Trophoblast cell (in vitro differentiated cells and primary cell): ENCODE data around the gene CDA.
A peak's percentile ranks its signal among the peaks of the same experiment; 100 is the strongest.

ENCODE experiments used
- DNase-seq, 2 donors: peaks; one replicate each; pipeline ENCODE4 v3.0.0-alpha.2; 2016
- H2AFZ ChIP-seq: 2 replicates; pipeline ENCODE4 v1.6.1; 2013; ENCODE audit warnings: low read length, moderate library complexity, mild to moderate bottlenecking; ENCODE audit not compliant: insufficient read depth, poor library complexity
- H2AK5ac ChIP-seq: 2 replicates; pipeline ENCODE4 v1.6.1; 2013; ENCODE audit warnings: mild to moderate bottlenecking, low read length
- H2BK120ac ChIP-seq: 2 replicates; pipeline ENCODE4 v1.6.1; 2013; ENCODE audit warnings: low read length, mild to moderate bottlenecking, moderate library complexity; ENCODE audit not compliant: insufficient read depth, poor library complexity
- H2BK12ac ChIP-seq: 2 replicates; pipeline ENCODE4 v1.6.1; 2013; ENCODE audit warnings: mild to moderate bottlenecking, low read length, moderate library complexity
- H2BK5ac ChIP-seq: 2 replicates; pipeline ENCODE4 v1.6.1; 2013; ENCODE audit warnings: low read length, low read depth, moderate library complexity, mild to moderate bottlenecking; ENCODE audit not compliant: poor library complexity
- H3K14ac ChIP-seq: 2 replicates; pipeline ENCODE4 v1.6.1; 2013; ENCODE audit warnings: mild to moderate bottlenecking, low read length
- H3K18ac ChIP-seq: 2 replicates; pipeline ENCODE4 v1.6.1; 2013; ENCODE audit warnings: mild to moderate bottlenecking, low read length
- H3K23ac ChIP-seq: 2 replicates; pipeline ENCODE4 v1.6.1; 2013; ENCODE audit warnings: low read length
- H3K27ac ChIP-seq: 2 replicates; pipeline ENCODE4 v1.5.1; 2013; ENCODE audit warnings: low read depth, mild to moderate bottlenecking, inconsistent platforms, low read length, moderate library complexity
- H3K27me3 ChIP-seq: 2 replicates; pipeline ENCODE4 v1.6.1; 2013; ENCODE audit warnings: inconsistent platforms, mild to moderate bottlenecking, low read length, moderate library complexity; ENCODE audit not compliant: insufficient read depth
- H3K36me3 ChIP-seq, 2 experiments: 1 replicate in 1 of 2; 2 replicates in 1 of 2; pipeline ENCODE4 v1.6.1; 2013; ENCODE audit warnings: low read length in 2 of 2, mild to moderate bottlenecking in 2 of 2, moderate library complexity in 1 of 2; ENCODE audit not compliant: insufficient read depth in 2 of 2, control insufficient read depth in 1 of 2
- H3K4ac ChIP-seq: 2 replicates; pipeline ENCODE4 v1.6.1; 2013; ENCODE audit warnings: low read depth, mild to moderate bottlenecking, low read length, moderate library complexity
- H3K4me1 ChIP-seq, 2 experiments: 1 replicate in 1 of 2; 2 replicates in 1 of 2; pipeline ENCODE4 v1.6.1; 2013; ENCODE audit warnings: low read length in 2 of 2, mild to moderate bottlenecking in 2 of 2, moderate library complexity in 1 of 2; ENCODE audit not compliant: insufficient read depth in 2 of 2, control insufficient read depth in 1 of 2
- H3K4me2 ChIP-seq: 2 replicates; pipeline ENCODE4 v1.6.1; 2013; ENCODE audit warnings: inconsistent platforms, mild to moderate bottlenecking, low read length, moderate library complexity
- H3K4me3 ChIP-seq: 2 replicates; pipeline ENCODE4 v1.5.1; 2013; ENCODE audit warnings: mild to moderate bottlenecking, low read depth, low read length, inconsistent platforms
- H3K79me1 ChIP-seq: one replicate; pipeline ENCODE4 v1.6.1; 2013; ENCODE audit warnings: low read length
- H3K79me2 ChIP-seq: 2 replicates; pipeline ENCODE4 v1.6.1; 2013; ENCODE audit warnings: low read length, mild to moderate bottlenecking; ENCODE audit not compliant: control insufficient read depth, insufficient read depth, poor library complexity
- H3K9ac ChIP-seq: 2 replicates; pipeline ENCODE4 v1.6.1; 2013; ENCODE audit warnings: mild to moderate bottlenecking, low read length
- H3K9me3 ChIP-seq: 2 replicates; pipeline ENCODE4 v1.6.1; 2013; ENCODE audit warnings: low read depth, mild to moderate bottlenecking, control low read depth, inconsistent platforms, low read length; ENCODE audit not compliant: insufficient read depth
- H4K12ac ChIP-seq: 2 replicates; pipeline ENCODE4 v1.6.1; 2013; ENCODE audit warnings: low read depth, mild to moderate bottlenecking, low read length, moderate library complexity
- H4K8ac ChIP-seq: 2 replicates; pipeline ENCODE4 v1.6.1; 2013; ENCODE audit warnings: low read depth, mild to moderate bottlenecking, low read length, moderate library complexity
- H4K91ac ChIP-seq: one replicate; pipeline ENCODE4 v1.6.1; 2013; ENCODE audit warnings: low read depth, mild to moderate bottlenecking, low read length, moderate library complexity
- WGBS: extraction: QIAGEN DNeasy Blood & Tissue Kit; methylation state at CpG from one replicate; pipeline ENCODE4 v1.1.7; 2013; ENCODE audit warnings: missing lambda C conversion rate; ENCODE audit not compliant: insufficient read length, insufficient coverage; ENCODE audit errors: extremely low coverage; 5-methylcytosine and 5-hydroxymethylcytosine counted together

The CDA gene

GRCh38 chr1:20636785-20637347 is 48.0 kb downstream of the CDA start:
- H2BK12ac ChIP-seq, result no peak overlapping the region
- no peak for DNase-seq
- H3K4me3 ChIP-seq, result peak overlapping the region; percentile 42
- no peak overlapping the region for H2BK5ac ChIP-seq
- no peak overlapping the region for H2BK120ac ChIP-seq
- H3K9me3 ChIP-seq, result no peaks in the 10 kb centered on the region
- no peak overlapping the region for H3K4me2 ChIP-seq
- H3K23ac ChIP-seq, result no peak overlapping the region
- H3K79me1 ChIP-seq, result peaks cover 4% of the 10 kb centered on the region
- H3K4me1 ChIP-seq, result peaks cover 7 to 10% of the 10 kb centered on the region in 2 experiments
- peaks cover 2% of the 10 kb centered on the region for H3K79me2 ChIP-seq
- peaks cover 14 to 20% of the 10 kb centered on the region in 2 experiments for H3K36me3 ChIP-seq
- H3K27me3 ChIP-seq, result no peaks in the 10 kb centered on the region
- no peak overlapping the region for H3K18ac ChIP-seq
- no peak overlapping the region for H3K4ac ChIP-seq
- H2AFZ ChIP-seq, result no peak overlapping the region
- WGBS, result no CpG with 5 or more reads among the region's 8 CpGs
- no peak overlapping the region for H4K12ac ChIP-seq
- H3K27ac ChIP-seq, result no peak overlapping the region
- H2AK5ac ChIP-seq, result no peak overlapping the region
- H4K8ac ChIP-seq, result no peak overlapping the region
- no peak overlapping the region for H4K91ac ChIP-seq
- H3K9ac ChIP-seq, result no peak overlapping the region
- no peak overlapping the region for H3K14ac ChIP-seq

GRCh38 chr1:20640183-20640597 is 51.3 kb downstream of the CDA start:
- peak in 1 of 2 donors; percentile 67 for DNase-seq
- Histone ChIP-seq H3K36me3 (peaks cover 24 to 31% of the 10 kb centered on the region in 2 experiments), H4K8ac (no peak overlapping the region), H3K4me3 (no peak overlapping the region), H3K9me3 (no peaks in the 10 kb centered on the region), H3K79me2 (no peaks in the 10 kb centered on the region), H3K18ac (no peak overlapping the region), H4K12ac (no peak overlapping the region), H2AFZ (no peak overlapping the region), H3K27ac (no peak overlapping the region), H3K4ac (no peak overlapping the region), H2BK12ac (no peak overlapping the region), H3K4me2 (no peak overlapping the region), H2BK120ac (no peak overlapping the region), H4K91ac (no peak overlapping the region), H3K14ac (no peak overlapping the region), H2AK5ac (no peak overlapping the region), H3K23ac (no peak overlapping the region), H3K4me1 (no peaks in the 10 kb centered on the region), H3K27me3 (no peaks in the 10 kb centered on the region), H3K79me1 (no peaks in the 10 kb centered on the region), H3K9ac (no peak overlapping the region), H2BK5ac (no peak overlapping the region)
- WGBS, result no CpG with 5 or more reads among the region's 6 CpGs

GRCh38 chr1:20641975-20642374 is 53.1 kb downstream of the CDA start:
- Histone ChIP-seq H3K36me3 (peaks cover 24 to 31% of the 10 kb centered on the region in 2 experiments), H4K91ac (no peak overlapping the region), H2AK5ac (no peak overlapping the region), H3K4me1 (no peaks in the 10 kb centered on the region), H3K4me3 (no peak overlapping the region), H3K79me2 (no peaks in the 10 kb centered on the region), H4K8ac (no peak overlapping the region), H4K12ac (no peak overlapping the region), H2BK120ac (no peak overlapping the region), H3K27ac (no peak overlapping the region), H3K18ac (no peak overlapping the region), H3K27me3 (no peaks in the 10 kb centered on the region), H2AFZ (no peak overlapping the region), H3K4ac (no peak overlapping the region), H3K4me2 (no peak overlapping the region), H3K14ac (no peak overlapping the region), H3K23ac (no peak overlapping the region), H3K79me1 (no peaks in the 10 kb centered on the region), H3K9me3 (no peaks in the 10 kb centered on the region), H3K9ac (no peak overlapping the region), H2BK12ac (no peak overlapping the region), H2BK5ac (no peak overlapping the region)
- whole genome bisulfite sequencing, result no CpG with 5 or more reads among the region's 10 CpGs
- no peak for DNase-seq

GRCh38 chr1:20643080-20643479 is 54.2 kb downstream of the CDA start:
- Histone ChIP-seq H4K91ac (no peak overlapping the region), H3K23ac (no peak overlapping the region), H2BK12ac (no peak overlapping the region), H3K27ac (no peak overlapping the region), H3K18ac (no peak overlapping the region), H3K36me3 (peaks cover 20 to 25% of the 10 kb centered on the region in 2 experiments), H3K14ac (no peak overlapping the region), H3K4me2 (no peak overlapping the region), H3K79me1 (no peaks in the 10 kb centered on the region), H2BK120ac (no peak overlapping the region), H3K4me1 (no peaks in the 10 kb centered on the region), H3K27me3 (no peaks in the 10 kb centered on the region), H3K9me3 (no peaks in the 10 kb centered on the region), H3K9ac (no peak overlapping the region), H4K8ac (no peak overlapping the region), H3K4ac (no peak overlapping the region), H4K12ac (no peak overlapping the region), H3K79me2 (no peaks in the 10 kb centered on the region), H2AK5ac (no peak overlapping the region), H2AFZ (no peak overlapping the region), H2BK5ac (no peak overlapping the region), H3K4me3 (no peak overlapping the region)
- WGBS, result no CpG with 5 or more reads among the region's 6 CpGs
- DNase-seq, result no peak
